Endothelial cell (in vitro differentiated cells): ENCODE data around the gene MAPK7. TPM values are rescaled to one million over a fixed set of nuclear protein-coding genes. Genes with fewer than 3 reads are reported as not detected.

Experiments
- DNase-seq: peaks from one replicate; pipeline ENCODE4 v3.0.0; 2021; ENCODE audit warnings: low spot score
- H3K27ac Mint-ChIP-seq: one replicate; pipeline ENCODE4 v1.8.0; 2021; ENCODE audit warnings: mixed read lengths, inconsistent platforms; ENCODE audit not compliant: unreplicated experiment
- H3K27me3 Mint-ChIP-seq: one replicate; pipeline ENCODE4 v1.8.0; 2021; ENCODE audit warnings: mild to moderate bottlenecking, moderate library complexity, mixed read lengths, inconsistent platforms; ENCODE audit not compliant: unreplicated experiment
- H3K36me3 Mint-ChIP-seq: one replicate; pipeline ENCODE4 v1.8.0; 2021; ENCODE audit warnings: mild to moderate bottlenecking, low read depth, mixed read lengths, inconsistent platforms; ENCODE audit not compliant: unreplicated experiment
- H3K4me1 Mint-ChIP-seq: one replicate; pipeline ENCODE4 v1.8.0; 2021; ENCODE audit warnings: mild to moderate bottlenecking, mixed read lengths, inconsistent platforms; ENCODE audit not compliant: unreplicated experiment
- H3K4me3 Mint-ChIP-seq: one replicate; pipeline ENCODE4 v1.8.0; 2021; ENCODE audit warnings: mild to moderate bottlenecking, mixed read lengths, inconsistent platforms; ENCODE audit not compliant: unreplicated experiment
- H3K9me3 Mint-ChIP-seq: one replicate; pipeline ENCODE4 v1.8.0; 2021; ENCODE audit warnings: mixed read lengths, inconsistent platforms; ENCODE audit not compliant: unreplicated experiment
- total RNA-seq: library from RNA; stranded (reverse); fragmentation: NEBNext Ultra II Directional; extraction: Animal tissue kit (Norgen Biotek cat#: 25700); gene quantifications from one replicate; pipeline ENCODE4 v1.2.1, GENCODE V29; 2021; ENCODE audit not compliant: unreplicated experiment
- TF ChIP-seq, protein P1 (sequence below): fragments of 200-600 bp; sonication (generic); IDR thresholded peaks from one replicate; pipeline ENCODE4 v1.5.0; 2021; ENCODE audit warnings: antibody characterized with exemption; ENCODE audit not compliant: unreplicated experiment

The MAPK7 gene
- total RNA-seq, 1 donor from 2014 or later, result 48.5 TPM

DNA sequence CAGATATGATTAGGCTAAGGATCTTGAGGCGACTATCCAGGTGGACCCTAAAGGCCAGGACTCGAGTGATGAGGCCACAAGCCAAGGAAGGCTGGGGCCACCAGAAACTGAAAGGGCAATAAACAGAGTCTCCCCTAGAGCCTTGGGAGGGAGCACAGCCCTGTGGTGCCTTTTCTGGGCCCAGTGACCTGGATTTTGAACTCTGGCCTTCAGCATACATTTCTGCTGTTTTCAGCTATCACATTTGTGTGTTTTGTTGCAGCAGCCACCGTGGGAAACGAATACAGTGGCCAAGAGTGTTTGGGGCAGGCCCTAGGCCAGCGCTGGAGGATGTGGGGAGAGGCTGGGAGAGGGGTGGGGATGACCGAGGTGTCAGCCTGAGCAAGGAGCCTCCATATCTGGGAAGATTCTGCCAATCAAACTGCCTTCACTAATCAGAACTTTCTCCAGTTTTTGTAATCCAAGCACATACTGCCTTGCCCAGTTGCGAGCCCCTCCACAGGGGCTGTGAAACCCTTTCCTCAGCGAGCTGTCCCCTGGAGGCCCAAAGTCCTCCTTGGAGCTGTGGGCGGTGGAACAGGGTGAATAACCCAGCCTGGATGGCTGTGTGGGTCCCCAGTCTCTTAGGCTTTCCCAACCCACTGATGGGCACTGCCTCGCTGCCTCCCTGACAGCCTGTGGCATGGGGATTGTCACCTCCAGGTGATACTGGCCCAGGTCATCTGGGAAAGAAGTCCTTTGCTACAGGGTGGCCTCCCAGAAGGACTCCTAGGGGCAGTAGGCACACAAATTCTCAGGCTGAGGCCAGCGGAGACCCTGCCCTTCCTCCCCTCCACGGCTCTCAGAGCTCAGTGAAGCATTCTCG, 32.6 kb upstream of the MAPK7 start:
- H3K27ac Mint-ChIP-seq, result no peak overlapping the region
- TF ChIP-seq, protein P1, sequence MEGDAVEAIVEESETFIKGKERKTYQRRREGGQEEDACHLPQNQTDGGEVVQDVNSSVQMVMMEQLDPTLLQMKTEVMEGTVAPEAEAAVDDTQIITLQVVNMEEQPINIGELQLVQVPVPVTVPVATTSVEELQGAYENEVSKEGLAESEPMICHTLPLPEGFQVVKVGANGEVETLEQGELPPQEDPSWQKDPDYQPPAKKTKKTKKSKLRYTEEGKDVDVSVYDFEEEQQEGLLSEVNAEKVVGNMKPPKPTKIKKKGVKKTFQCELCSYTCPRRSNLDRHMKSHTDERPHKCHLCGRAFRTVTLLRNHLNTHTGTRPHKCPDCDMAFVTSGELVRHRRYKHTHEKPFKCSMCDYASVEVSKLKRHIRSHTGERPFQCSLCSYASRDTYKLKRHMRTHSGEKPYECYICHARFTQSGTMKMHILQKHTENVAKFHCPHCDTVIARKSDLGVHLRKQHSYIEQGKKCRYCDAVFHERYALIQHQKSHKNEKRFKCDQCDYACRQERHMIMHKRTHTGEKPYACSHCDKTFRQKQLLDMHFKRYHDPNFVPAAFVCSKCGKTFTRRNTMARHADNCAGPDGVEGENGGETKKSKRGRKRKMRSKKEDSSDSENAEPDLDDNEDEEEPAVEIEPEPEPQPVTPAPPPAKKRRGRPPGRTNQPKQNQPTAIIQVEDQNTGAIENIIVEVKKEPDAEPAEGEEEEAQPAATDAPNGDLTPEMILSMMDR, result no peak
- DNase-seq, result no peak
- peaks cover 13% of the 10 kb centered on the region for H3K4me1 Mint-ChIP-seq
- H3K27me3 Mint-ChIP-seq, result peaks cover 11% of the 10 kb centered on the region
- H3K9me3 Mint-ChIP-seq, result no peaks in the 10 kb centered on the region
- peaks cover 13% of the 10 kb centered on the region for H3K36me3 Mint-ChIP-seq
- no peak overlapping the region for H3K4me3 Mint-ChIP-seq

DNA sequence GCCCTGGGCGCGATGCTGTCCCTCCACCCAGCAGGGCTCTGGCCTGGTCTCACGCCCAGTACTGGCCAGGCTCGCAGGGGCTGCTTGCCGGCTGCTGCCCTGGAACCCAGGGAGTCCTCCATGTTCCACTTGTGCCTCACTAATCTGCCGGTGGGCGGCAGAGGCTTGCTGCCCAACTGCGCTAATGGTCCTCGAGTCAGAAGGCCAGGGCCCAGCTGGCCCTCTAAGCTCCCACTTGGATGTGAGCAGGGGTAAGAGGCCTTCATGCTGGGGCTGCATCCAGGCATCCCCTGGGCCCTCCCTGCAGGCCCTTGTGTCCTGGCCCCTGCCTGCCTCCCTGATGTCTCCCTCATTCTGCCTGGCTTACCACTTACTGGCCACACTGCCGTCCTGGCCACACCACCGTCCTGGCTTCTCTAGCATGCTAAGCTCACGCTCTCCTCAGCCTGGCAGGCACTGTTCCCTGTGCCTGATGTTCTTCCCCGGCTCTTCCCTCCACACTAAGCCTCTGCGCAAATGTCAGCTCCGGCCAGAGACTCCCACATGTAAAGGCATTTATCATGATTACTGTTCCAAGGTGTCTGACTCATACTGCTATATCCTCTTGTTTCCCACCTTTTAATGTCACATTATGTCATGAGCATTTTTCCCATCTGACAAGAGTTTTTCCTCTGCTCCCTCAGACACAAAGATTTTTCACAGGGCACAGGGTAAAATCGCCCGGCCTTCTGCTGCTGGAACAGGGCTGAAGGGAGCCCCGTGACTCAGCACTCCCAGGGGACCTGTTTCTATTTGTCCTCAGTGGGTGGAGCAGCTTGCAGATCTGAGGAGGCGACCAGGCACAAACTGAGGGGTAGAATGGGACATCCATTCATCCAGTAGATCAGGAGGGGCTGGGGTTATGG, 31.7 kb upstream of the MAPK7 start:
- DNase-seq, result no peak
- Mint-ChIP-seq H3K27me3 (peaks cover 3% of the 10 kb centered on the region), H3K27ac (peak overlapping the region; percentile 26), H3K9me3 (no peaks in the 10 kb centered on the region), H3K4me1 (peaks cover 6% of the 10 kb centered on the region), H3K36me3 (peaks cover 4% of the 10 kb centered on the region), H3K4me3 (no peak overlapping the region)
- TF ChIP-seq, protein P1, result no peak

DNA sequence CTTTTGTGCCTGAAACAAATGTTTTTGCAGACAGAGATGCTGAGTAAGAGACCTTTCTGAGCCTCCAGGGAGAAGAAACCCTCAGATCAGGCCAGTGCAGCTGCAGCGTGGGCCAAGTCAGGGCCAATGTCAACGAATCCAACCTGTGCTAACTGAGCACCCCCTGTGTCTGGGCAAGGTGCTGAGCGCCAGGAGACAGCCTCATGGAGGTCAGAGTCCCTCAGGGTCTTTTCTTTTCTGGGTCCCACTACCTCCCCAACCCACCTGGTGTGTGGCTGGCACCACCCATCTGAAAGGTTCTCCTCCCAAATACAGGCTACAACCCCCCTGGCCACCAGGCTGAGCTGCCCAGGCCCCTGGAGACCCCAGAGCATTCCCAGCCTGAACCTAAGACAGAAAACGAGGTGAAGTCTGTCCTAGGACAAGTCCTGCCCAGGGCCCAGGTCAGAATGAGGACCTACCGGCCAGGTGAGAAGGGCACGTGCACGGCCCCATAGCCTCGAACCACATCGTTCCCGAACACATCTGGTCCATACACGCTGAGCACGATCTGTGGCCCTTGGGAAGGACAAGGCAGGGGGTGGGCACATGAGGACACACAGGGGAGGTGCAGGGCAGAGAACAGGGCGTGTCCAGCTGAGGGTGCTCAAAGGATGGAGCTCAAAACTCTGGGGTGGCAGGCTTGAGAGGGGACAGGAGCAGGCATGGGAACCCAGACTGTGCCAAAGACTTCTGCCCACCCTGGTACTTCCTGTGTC, 30.8 kb upstream of the MAPK7 start:
- H3K27ac Mint-ChIP-seq, result no peak overlapping the region

DNA sequence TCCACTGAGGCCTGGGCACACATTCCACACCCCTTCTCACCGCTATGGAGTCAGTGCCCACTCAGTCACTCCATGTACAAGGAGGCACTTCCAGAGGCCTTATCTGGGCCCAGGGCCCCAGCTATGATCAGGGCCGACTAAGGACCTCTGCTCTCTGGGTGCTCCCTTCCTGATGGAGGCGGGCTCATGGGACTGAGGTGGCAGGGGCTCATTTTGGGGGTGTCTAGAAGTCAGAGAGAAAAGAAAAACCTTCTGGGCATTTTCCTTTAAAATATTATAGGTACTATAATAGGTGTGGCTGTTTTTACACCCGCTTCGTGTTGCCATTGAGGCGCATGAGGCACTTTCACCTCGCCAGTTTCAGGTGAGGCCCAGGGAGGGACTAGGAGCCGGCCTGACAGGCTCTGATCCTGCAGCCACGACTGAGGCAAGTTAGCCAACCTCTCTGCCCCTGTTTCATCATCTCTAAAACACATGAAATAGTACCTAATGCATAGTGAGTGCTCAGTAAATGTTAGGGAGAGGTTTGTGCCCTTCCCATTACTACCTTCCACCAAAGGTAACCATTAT, 30.1 kb upstream of the MAPK7 start:
- no peak for DNase-seq
- Mint-ChIP-seq H3K27ac (no peak overlapping the region), H3K27me3 (peaks cover 2% of the 10 kb centered on the region), H3K4me3 (no peak overlapping the region), H3K4me1 (no peaks in the 10 kb centered on the region), H3K36me3 (no peaks in the 10 kb centered on the region), H3K9me3 (no peaks in the 10 kb centered on the region)
- TF ChIP-seq, protein P1, result no peak

More for the DNA sequence above, 30.8 kb upstream of the MAPK7 start:
- H3K4me1 Mint-ChIP-seq, result no peaks in the 10 kb centered on the region
- DNase-seq, result no peak
- peaks cover 2% of the 10 kb centered on the region for H3K27me3 Mint-ChIP-seq
- H3K36me3 Mint-ChIP-seq, result no peaks in the 10 kb centered on the region
- TF ChIP-seq, protein P1, result no peak
- H3K4me3 Mint-ChIP-seq, result no peak overlapping the region
- H3K9me3 Mint-ChIP-seq, result no peaks in the 10 kb centered on the region
